CD14-positive monocyte (primary cell): ENCODE data around the gene MYOC. TPM values are rescaled to one million over a fixed set of nuclear protein-coding genes. Genes with fewer than 3 reads are reported as not detected.
A peak's percentile ranks its signal among the peaks of the same experiment; 100 is the strongest.

Experiments used
- DNase-seq, 3 donors: peaks; one replicate each; pipeline ENCODE4 v3.0.0-alpha.2; 2011 to 2022
- H2AFZ ChIP-seq: 2 replicates; pipeline ENCODE4 v1.6.0; 2012; ENCODE audit warnings: mild to moderate bottlenecking, low read depth, low read length, inconsistent platforms; ENCODE audit not compliant: insufficient read depth, poor library complexity, severe bottlenecking
- H3K27ac ChIP-seq, 2 donors: 1 replicate in 1 of 2; 2 replicates in 1 of 2; pipeline ENCODE4 v1.5.1; 2012 to 2013; ENCODE audit warnings: low read length in 2 of 2, control low read depth in 1 of 2, inconsistent platforms in 1 of 2, low read depth in 1 of 2, mild to moderate bottlenecking in 1 of 2
- H3K27me3 ChIP-seq, 2 donors: one replicate each; pipeline versions ENCODE4 v1.6.0 to v1.6.1; 2011 to 2013; ENCODE audit warnings: low read length in 2 of 2; ENCODE audit not compliant: control insufficient read depth in 2 of 2, insufficient read depth in 2 of 2
- H3K36me3 ChIP-seq, 2 donors: replicated peaks in 1 of 2; 1 replicate in 1 of 2; 2 replicates in 1 of 2; pipeline versions ENCODE4 v1.5.1 to v1.6.1; 2012 to 2013; ENCODE audit warnings: low read length in 2 of 2, control low read depth in 1 of 2, inconsistent platforms in 1 of 2, mild to moderate bottlenecking in 1 of 2; ENCODE audit not compliant: insufficient read depth in 2 of 2, control insufficient read depth in 1 of 2
- H3K4me1 ChIP-seq, 2 donors: 1 replicate in 1 of 2; 2 replicates in 1 of 2; pipeline versions ENCODE4 v1.5.1 to v1.6.1; 2012 to 2013; ENCODE audit warnings: low read length in 2 of 2, control low read depth in 1 of 2, inconsistent platforms in 1 of 2, mild to moderate bottlenecking in 1 of 2, moderate library complexity in 1 of 2; ENCODE audit not compliant: insufficient read depth in 2 of 2, control insufficient read depth in 1 of 2
- H3K4me2 ChIP-seq: replicated peaks from 2 replicates; pipeline ENCODE3; 2012; ENCODE audit warnings: low read length, moderate library complexity, mild to moderate bottlenecking; ENCODE audit not compliant: poor library complexity, severe bottlenecking; ENCODE audit errors: extremely low read depth
- H3K4me3 ChIP-seq, 3 experiments: fragments of 200-600 bp in 1 of 3; sonication (generic) in 1 of 3; replicated peaks in 1 of 3; 1 replicate in 2 of 3; 2 replicates in 1 of 3; pipeline ENCODE4 v1.5.1; 2011 to 2013; ENCODE audit warnings: low read length in 3 of 3, mild to moderate bottlenecking in 3 of 3, control low read depth in 2 of 3, low read depth in 2 of 3, inconsistent platforms in 1 of 3, moderate library complexity in 1 of 3
- H3K79me2 ChIP-seq: 2 replicates; pipeline ENCODE4 v1.6.0; 2012; ENCODE audit warnings: mild to moderate bottlenecking, control low read depth, inconsistent platforms, low read length, moderate library complexity; ENCODE audit not compliant: insufficient read depth
- H3K9ac ChIP-seq: 2 replicates; pipeline ENCODE4 v1.6.0; 2017; ENCODE audit warnings: low read length, mild to moderate bottlenecking; ENCODE audit not compliant: insufficient read depth, poor library complexity, severe bottlenecking
- H3K9me3 ChIP-seq, 2 donors: replicated peaks in 1 of 2; 1 replicate in 1 of 2; 2 replicates in 1 of 2; pipeline versions ENCODE4 v1.5.1 to v1.6.1; 2012 to 2013; ENCODE audit warnings: low read length in 2 of 2, control low read depth in 1 of 2; ENCODE audit not compliant: control insufficient read depth in 1 of 2, insufficient read depth in 1 of 2
- H4K20me1 ChIP-seq: 2 replicates; pipeline ENCODE4 v1.6.0; 2012; ENCODE audit warnings: mild to moderate bottlenecking, low read length, control low read depth, moderate library complexity; ENCODE audit not compliant: insufficient read depth
- H3K27ac Mint-ChIP-seq, 7 donors: one replicate each; pipeline ENCODE4 v1.8.0; 2020; ENCODE audit warnings: mild to moderate bottlenecking in 7 of 7, mixed read lengths in 7 of 7, moderate library complexity in 6 of 7, inconsistent platforms in 2 of 7
- H3K27me3 Mint-ChIP-seq, 3 donors: one replicate each; pipeline ENCODE4 v1.8.0; 2021 to 2022; ENCODE audit warnings: low read depth in 3 of 3, mild to moderate bottlenecking in 3 of 3, mixed read lengths in 3 of 3, moderate library complexity in 3 of 3, inconsistent platforms in 1 of 3
- H3K36me3 Mint-ChIP-seq, 2 donors: one replicate each; pipeline ENCODE4 v1.8.0; 2020; ENCODE audit warnings: mixed read lengths in 2 of 2, inconsistent platforms in 1 of 2, mild to moderate bottlenecking in 1 of 2
- H3K4me1 Mint-ChIP-seq: one replicate; pipeline ENCODE4 v1.8.0; 2020; ENCODE audit warnings: mild to moderate bottlenecking, mixed read lengths
- H3K4me3 Mint-ChIP-seq, 2 donors: one replicate each; pipeline ENCODE4 v1.8.0; 2020; ENCODE audit warnings: mild to moderate bottlenecking in 2 of 2, mixed read lengths in 2 of 2, moderate library complexity in 1 of 2
- H3K9me3 Mint-ChIP-seq, 7 donors: one replicate each; pipeline ENCODE4 v1.8.0; 2020 to 2022; ENCODE audit warnings: mixed read lengths in 7 of 7, mild to moderate bottlenecking in 6 of 7, moderate library complexity in 6 of 7, inconsistent platforms in 2 of 7
- WGBS: methylation state at CpG from one replicate; pipeline ENCODE4 v1.1.5; 2013; ENCODE audit warnings: missing lambda C conversion rate; ENCODE audit not compliant: insufficient coverage; 5-methylcytosine and 5-hydroxymethylcytosine counted together
- intact Hi-C, 2 donors: fragments of 100-400 bp; cut with micrococcal nuclease; formaldehyde crosslinking; loops; one replicate each; pipeline versions ENCODE4 v1.15.0 to v1.15.1; 2023
- polyA plus RNA-seq, 3 donors: library from polyadenylated mRNA; depleted of rRNA in 1 of 3; unstranded in 2 of 3; stranded (reverse) in 1 of 3; fragments of 300-500 nt in 2 of 3; fragments of >200 nt in 1 of 3; fragmentation: Illumina TruSeq in 2 of 3; gene quantifications; 1 replicate in 2 of 3; 2 replicates in 1 of 3; pipeline ENCODE4 v1.2.3, GENCODE V29; 2012 to 2021
- TF ChIP-seq, protein P1 (sequence below): fragments of 200-600 bp; IDR thresholded peaks from one replicate; pipeline ENCODE4 v1.8.0; 2022; ENCODE audit warnings: antibody characterized with exemption, mild to moderate bottlenecking

MYOC gene
- polyA plus RNA-seq, 3 donors: not detected

DNA sequence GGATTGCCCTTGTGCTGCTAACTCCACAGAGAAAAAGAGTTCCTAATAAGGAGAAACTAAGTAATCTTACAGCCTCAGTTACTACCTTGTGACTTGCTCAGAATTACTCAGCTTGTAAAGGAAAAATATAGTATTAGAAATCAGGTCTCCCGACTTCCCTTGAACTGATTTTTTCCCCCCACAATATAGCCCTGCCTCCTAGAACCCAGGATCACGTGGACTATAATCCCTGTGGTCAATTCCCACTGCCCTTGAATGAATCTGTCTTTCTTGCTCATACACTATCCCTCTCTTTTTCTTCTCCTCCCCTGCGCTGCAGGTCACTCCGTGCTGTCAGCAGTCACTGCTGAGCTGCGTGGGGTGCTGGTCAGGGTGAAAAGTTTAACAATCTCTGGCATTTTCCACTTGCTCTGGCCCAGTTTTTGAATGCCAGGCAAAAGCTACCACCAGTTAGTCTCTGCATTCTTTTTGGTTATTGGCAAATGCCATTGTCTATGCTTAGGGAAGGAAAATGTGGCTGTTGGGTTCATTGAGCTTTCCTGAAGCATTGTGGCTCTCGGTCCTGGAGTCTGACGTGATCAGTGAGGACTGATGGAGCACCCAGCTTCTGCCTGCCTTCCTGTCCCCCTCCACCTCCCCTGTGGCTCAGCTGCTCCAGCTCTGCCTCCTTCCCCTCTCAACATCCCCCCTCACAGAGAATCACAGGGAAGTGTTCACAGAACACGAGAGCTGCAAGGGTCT is 1.9 kb upstream of the MYOC start:
- 53% methylated on average over 3 of the region's 8 CpGs for WGBS

DNA sequence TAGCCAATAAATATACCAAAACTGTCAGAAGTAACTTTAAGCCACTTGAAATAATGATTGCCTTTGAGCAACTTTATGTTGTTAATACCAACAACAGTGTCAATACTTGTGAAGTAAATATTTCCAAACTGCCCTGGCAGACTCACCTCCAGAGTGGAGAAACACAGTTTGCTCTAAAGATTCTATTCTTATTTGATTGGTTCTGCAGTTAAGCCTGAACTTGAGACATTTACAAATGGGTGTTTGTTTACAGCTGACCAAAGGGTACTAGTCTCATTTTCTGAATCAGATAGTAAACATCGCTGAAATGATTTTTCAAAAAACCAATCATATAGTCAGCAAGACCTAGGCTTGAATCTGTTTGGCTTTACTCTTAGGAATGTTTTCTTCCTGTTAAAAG is 1.3 kb upstream of the MYOC start:
- Mint-ChIP-seq H3K36me3 (no peaks in the 10 kb centered on the region), H3K9me3 (no peaks in the 10 kb centered on the region), H3K27me3 (peaks cover 8 to 11% (median 10%) of the 10 kb centered on the region in 3 donors), H3K4me1 (peaks cover 12% of the 10 kb centered on the region), H3K4me3 (no peak overlapping the region), H3K27ac (no peak overlapping the region)
- Histone ChIP-seq H3K27me3 (peaks cover 0 to 7% of the 10 kb centered on the region in 2 donors), H3K9ac (no peak overlapping the region), H3K4me1 (peaks cover 4 to 7% of the 10 kb centered on the region in 2 donors), H3K9me3 (no peaks in the 10 kb centered on the region), H3K4me2 (no peak overlapping the region), H3K27ac (no peak overlapping the region), H3K4me3 (no peak overlapping the region), H3K79me2 (no peaks in the 10 kb centered on the region), H3K36me3 (no peaks in the 10 kb centered on the region), H4K20me1 (no peaks in the 10 kb centered on the region), H2AFZ (peak overlapping the region; percentile 14)
- DNase-seq: no peak
- no CpG with 5 or more reads among the region's 1 CpG for WGBS
- TF ChIP-seq, protein P1, sequence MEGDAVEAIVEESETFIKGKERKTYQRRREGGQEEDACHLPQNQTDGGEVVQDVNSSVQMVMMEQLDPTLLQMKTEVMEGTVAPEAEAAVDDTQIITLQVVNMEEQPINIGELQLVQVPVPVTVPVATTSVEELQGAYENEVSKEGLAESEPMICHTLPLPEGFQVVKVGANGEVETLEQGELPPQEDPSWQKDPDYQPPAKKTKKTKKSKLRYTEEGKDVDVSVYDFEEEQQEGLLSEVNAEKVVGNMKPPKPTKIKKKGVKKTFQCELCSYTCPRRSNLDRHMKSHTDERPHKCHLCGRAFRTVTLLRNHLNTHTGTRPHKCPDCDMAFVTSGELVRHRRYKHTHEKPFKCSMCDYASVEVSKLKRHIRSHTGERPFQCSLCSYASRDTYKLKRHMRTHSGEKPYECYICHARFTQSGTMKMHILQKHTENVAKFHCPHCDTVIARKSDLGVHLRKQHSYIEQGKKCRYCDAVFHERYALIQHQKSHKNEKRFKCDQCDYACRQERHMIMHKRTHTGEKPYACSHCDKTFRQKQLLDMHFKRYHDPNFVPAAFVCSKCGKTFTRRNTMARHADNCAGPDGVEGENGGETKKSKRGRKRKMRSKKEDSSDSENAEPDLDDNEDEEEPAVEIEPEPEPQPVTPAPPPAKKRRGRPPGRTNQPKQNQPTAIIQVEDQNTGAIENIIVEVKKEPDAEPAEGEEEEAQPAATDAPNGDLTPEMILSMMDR: no peak
- intact Hi-C loops: loop anchor here in 1 of 2 donors (10.0 kb wide), 1 partner anchor 331 kb away; no protein-coding TSS in a partner anchor

More for the DNA sequence above, 1.9 kb upstream of the MYOC start:
- peak overlapping the region in 2 of 7 donors; percentile 0 to 1 for H3K27ac Mint-ChIP-seq
- no peak overlapping the region for H3K4me3 Mint-ChIP-seq
- H3K27ac ChIP-seq: no peak overlapping the region
- H3K27me3 ChIP-seq: peaks cover 0 to 7% of the 10 kb centered on the region in 2 donors
- no peaks in the 10 kb centered on the region for H3K36me3 ChIP-seq
- intact Hi-C loops: loop anchor here in 1 of 2 donors (10.0 kb wide), 1 partner anchor 330 kb away; no protein-coding TSS in a partner anchor
- H3K4me1 Mint-ChIP-seq: peaks cover 12% of the 10 kb centered on the region
- H3K4me3 ChIP-seq: no peak overlapping the region
- peaks cover 4 to 7% of the 10 kb centered on the region in 2 donors for H3K4me1 ChIP-seq
- no peak for DNase-seq
- H3K9me3 ChIP-seq: no peaks in the 10 kb centered on the region
- no peak overlapping the region for H3K9ac ChIP-seq
- H3K36me3 Mint-ChIP-seq: no peaks in the 10 kb centered on the region
- no peaks in the 10 kb centered on the region for H3K79me2 ChIP-seq
- no peaks in the 10 kb centered on the region for H4K20me1 ChIP-seq
- peak overlapping the region; percentile 73 for H2AFZ ChIP-seq
- peaks cover 0 to 2% (median 0%) of the 10 kb centered on the region in 7 donors for H3K9me3 Mint-ChIP-seq
- TF ChIP-seq, protein P1: no peak
- H3K27me3 Mint-ChIP-seq: peaks cover 8 to 11% (median 10%) of the 10 kb centered on the region in 3 donors
- no peak overlapping the region for H3K4me2 ChIP-seq
